ENCODE results near the gene TMPRSS4. TPM values are rescaled to one million over a fixed set of nuclear protein-coding genes. Genes with fewer than 3 reads are reported as not detected.

Gene TMPRSS4
- total RNA-seq, 1 experiment from 2014 or later = not detected

DNA sequence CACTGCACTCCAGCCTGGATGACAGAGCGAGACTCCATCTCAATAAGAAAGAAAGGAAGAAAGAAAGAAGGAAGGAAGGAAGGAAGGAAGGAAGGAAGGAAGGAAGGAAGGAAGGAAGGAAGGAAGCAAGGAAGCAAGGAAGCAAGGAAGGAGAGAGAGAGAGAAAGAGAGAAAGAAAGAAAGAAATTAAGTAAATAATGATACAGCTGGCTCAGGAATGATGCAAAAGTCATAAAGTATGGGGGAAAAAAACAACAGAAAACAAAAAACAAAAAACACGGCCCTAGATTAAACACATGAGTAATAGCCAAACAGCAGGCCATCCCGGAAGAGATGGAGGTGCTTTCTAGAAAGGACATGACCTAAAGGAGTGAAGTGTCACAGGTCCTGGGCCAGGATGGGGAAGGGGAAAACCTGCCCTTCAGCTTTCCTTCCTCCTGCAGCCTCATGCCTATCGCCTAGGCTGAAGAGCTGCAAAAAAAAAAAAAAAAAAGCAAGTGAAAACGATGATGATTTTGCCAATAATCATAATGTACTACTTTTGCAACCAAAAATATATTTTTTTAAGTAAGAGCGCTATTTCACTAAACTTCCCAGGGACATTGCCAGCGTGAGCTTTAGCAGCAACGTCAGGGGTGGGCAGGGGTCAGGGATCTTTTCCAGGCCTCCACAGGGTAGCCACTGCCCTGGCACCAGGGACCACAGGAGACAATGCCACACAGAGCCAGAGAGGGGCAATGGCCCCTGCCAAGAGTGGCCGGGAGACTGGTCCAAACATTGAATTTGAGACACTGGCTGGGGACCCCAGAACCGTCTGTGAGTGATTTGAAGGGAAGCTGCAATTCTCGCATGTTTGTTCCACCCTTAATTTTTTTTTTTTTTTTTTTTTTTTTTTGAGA lies 28.2 kb upstream of the TMPRSS4 start:
- no peaks in the 10 kb centered on the region for H3K9me3 ChIP-seq (ENCODE audit: control insufficient read depth, low read depth, low read length)
- H3K36me3 Mint-ChIP-seq (ENCODE audit: insufficient read depth in 1 of 3, low read depth in 3 of 3) = no peaks in the 10 kb centered on the region
- no peak for DNase-seq

More for the DNA sequence above, 28.2 kb upstream of the TMPRSS4 start:
- WGBS (ENCODE audit: extremely low coverage, insufficient read length, low lambda C conversion rate) = no CpG with 5 or more reads among the region's 11 CpGs
- Mint-ChIP-seq H3K9me3 (no peaks in the 10 kb centered on the region), H3K4me1 (peaks cover 2 to 5% of the 10 kb centered on the region in 2 experiments; a peak in 1 of 4 replicates), H3K27me3 (ENCODE audit: low read depth) (peaks cover 10% of the 10 kb centered on the region), H3K27ac (no peak overlapping the region), H3K4me3 (no peak overlapping the region)
- Histone ChIP-seq H3K4me2 (ENCODE audit: insufficient read depth, insufficient read length, low read length) (no peak overlapping the region), H2BK5ac (ENCODE audit: insufficient read length, low read length) (no peak overlapping the region), H3K14ac (ENCODE audit: insufficient read depth, low read length) (no peak overlapping the region), H3K79me2 (ENCODE audit: insufficient read depth, low read length) (no peaks in the 10 kb centered on the region), H2AK5ac (ENCODE audit: insufficient read length, low read length) (no peak overlapping the region), H3K23ac (ENCODE audit: insufficient read length, low read depth, low read length) (no peak overlapping the region), H3K27me3 (ENCODE audit: insufficient read depth, low read length) (no peaks in the 10 kb centered on the region), H2BK12ac (ENCODE audit: insufficient read length, low read depth, low read length) (no peak overlapping the region), H3K4ac (ENCODE audit: low read depth, low read length) (no peak overlapping the region), H3K27ac (ENCODE audit: insufficient read length, low read depth, low read length) (no peak overlapping the region), H2BK120ac (ENCODE audit: low read depth, low read length, poor library complexity, severe bottlenecking) (no peak overlapping the region), H4K5ac (ENCODE audit: insufficient read length, low read depth, low read length) (no peak overlapping the region), H3T11ph (ENCODE audit: low read length) (no peak overlapping the region), H3K56ac (ENCODE audit: insufficient read length, low read depth, low read length) (no peak overlapping the region), H2BK15ac (ENCODE audit: low read depth, low read length) (no peak overlapping the region), H2AFZ (ENCODE audit: low read length) (no peak overlapping the region), H2BK20ac (ENCODE audit: low read depth, low read length, poor library complexity, severe bottlenecking) (no peak overlapping the region), H3K18ac (ENCODE audit: insufficient read length, low read depth, low read length) (no peak overlapping the region), H3K9ac (ENCODE audit: extremely low read depth, insufficient read length, low read length) (no peak overlapping the region), H4K91ac (ENCODE audit: insufficient read length, low read depth, low read length) (no peak overlapping the region), H4K8ac (replicated peaks; ENCODE audit: insufficient read length, low read depth, low read length) (no peak overlapping the region), H4K20me1 (ENCODE audit: control insufficient read depth, insufficient read depth, insufficient read length) (no peaks in the 10 kb centered on the region), H3K23me2 (ENCODE audit: insufficient read length, low read depth, low read length, poor library complexity, severe bottlenecking) (no peaks in the 10 kb centered on the region), H3K4me1 (ENCODE audit: insufficient read depth, low read length) (no peaks in the 10 kb centered on the region), H3K79me1 (ENCODE audit: insufficient read depth, low read depth, low read length, poor library complexity, severe bottlenecking) (no peaks in the 10 kb centered on the region)
- TF ChIP-seq, protein P1, sequence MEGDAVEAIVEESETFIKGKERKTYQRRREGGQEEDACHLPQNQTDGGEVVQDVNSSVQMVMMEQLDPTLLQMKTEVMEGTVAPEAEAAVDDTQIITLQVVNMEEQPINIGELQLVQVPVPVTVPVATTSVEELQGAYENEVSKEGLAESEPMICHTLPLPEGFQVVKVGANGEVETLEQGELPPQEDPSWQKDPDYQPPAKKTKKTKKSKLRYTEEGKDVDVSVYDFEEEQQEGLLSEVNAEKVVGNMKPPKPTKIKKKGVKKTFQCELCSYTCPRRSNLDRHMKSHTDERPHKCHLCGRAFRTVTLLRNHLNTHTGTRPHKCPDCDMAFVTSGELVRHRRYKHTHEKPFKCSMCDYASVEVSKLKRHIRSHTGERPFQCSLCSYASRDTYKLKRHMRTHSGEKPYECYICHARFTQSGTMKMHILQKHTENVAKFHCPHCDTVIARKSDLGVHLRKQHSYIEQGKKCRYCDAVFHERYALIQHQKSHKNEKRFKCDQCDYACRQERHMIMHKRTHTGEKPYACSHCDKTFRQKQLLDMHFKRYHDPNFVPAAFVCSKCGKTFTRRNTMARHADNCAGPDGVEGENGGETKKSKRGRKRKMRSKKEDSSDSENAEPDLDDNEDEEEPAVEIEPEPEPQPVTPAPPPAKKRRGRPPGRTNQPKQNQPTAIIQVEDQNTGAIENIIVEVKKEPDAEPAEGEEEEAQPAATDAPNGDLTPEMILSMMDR (conservative IDR thresholded peaks at IDR 0.05) = no peak
